NCI-H460 (cell line): ENCODE results near the gene TRPV2. TPM values are rescaled to one million over a fixed set of nuclear protein-coding genes. Genes with fewer than 3 reads are reported as not detected.

Experiments
- DNase-seq: peaks from one replicate; pipeline ENCODE4 v3.0.0-alpha.2; 2016; ENCODE audit warnings: low read depth; ENCODE audit errors: extremely low read depth
- total RNA-seq: library from RNA; depleted of rRNA; stranded (reverse); fragments of >200 nt; shearing (Covaris generic); gene quantifications from 2 replicates; pipeline ENCODE4 v1.2.3, GENCODE V29; 2014

TRPV2 gene
- total RNA-seq, 1 experiment from 2014 or later: 33.4 TPM

GRCh38 chr17:16406742-16407674 is 8.4 kb upstream of the TRPV2 start:
- DNase-seq: peak; percentile 25

- DNase-seq: no peak
Observed at GRCh38 chr17:16407911-16408588, 7.3 kb upstream of the TRPV2 start.

GRCh38 chr17:16417399-16417798 is 2.0 kb downstream of the TRPV2 start:
- no peak for DNase-seq

GRCh38 chr17:16417896-16418684 is 2.7 kb downstream of the TRPV2 start:
- no peak for DNase-seq

- DNase-seq: no peak
Observed at GRCh38 chr17:16418685-16419068, 3.3 kb downstream of the TRPV2 start.

GRCh38 chr17:16419074-16419928 is 3.9 kb downstream of the TRPV2 start:
- no peak for DNase-seq

GRCh38 chr17:16419929-16420271 is 4.5 kb downstream of the TRPV2 start:
- DNase-seq: no peak

GRCh38 chr17:16422416-16422815 is 7.0 kb downstream of the TRPV2 start:
- no peak for DNase-seq

GRCh38 chr17:16423226-16423872 is 8.0 kb downstream of the TRPV2 start:
- DNase-seq: no peak

GRCh38 chr17:16425202-16425601 is 9.8 kb downstream of the TRPV2 start:
- DNase-seq: no peak

GRCh38 chr17:16425698-16426659 is 10.6 kb downstream of the TRPV2 start:
- no peak for DNase-seq

- DNase-seq: no peak
Observed at GRCh38 chr17:16427020-16427419, 11.6 kb downstream of the TRPV2 start.

GRCh38 chr17:16428098-16428882 is 12.9 kb downstream of the TRPV2 start:
- peak; percentile 46 for DNase-seq

GRCh38 chr17:16429083-16429482 is 13.7 kb downstream of the TRPV2 start:
- no peak for DNase-seq

- DNase-seq: no peak
Observed at GRCh38 chr17:16430650-16431049, 15.3 kb downstream of the TRPV2 start.

- DNase-seq: no peak
Observed at GRCh38 chr17:16432017-16432416, 16.6 kb downstream of the TRPV2 start.

- no peak for DNase-seq
Observed at GRCh38 chr17:16433514-16433913, 18.1 kb downstream of the TRPV2 start.

- no peak for DNase-seq
Observed at GRCh38 chr17:16434662-16435061, 19.3 kb downstream of the TRPV2 start.
